WTC11 (cell line): Measurements from ENCODE around the gene CEACAM4. TPM values are rescaled to one million over a fixed set of nuclear protein-coding genes. Genes with fewer than 3 reads are reported as not detected.

ENCODE experiments used
- ATAC-seq: fragments of 200-7000 bp; cut with Tn5 transposase; 2 replicates; pipeline ENCODE4 v1.10.0; 2021; ENCODE audit warnings: mild to moderate bottlenecking, moderate library complexity
- CTCF ChIA-PET: fragments of 300-600 bp; sonication (Branson Sonifier 250); formaldehyde crosslinking; loops from one replicate; lab custom pipeline; 2021; ENCODE audit warnings: antibody characterized with exemption; lab: Charles Lee
- POLR2A ChIA-PET: fragments of 350-600 bp; sonication (Branson Sonifier 250); formaldehyde crosslinking; loops from one replicate; lab custom pipeline; 2021; ENCODE audit warnings: antibody characterized with exemption; lab: Charles Lee
- DNase-seq: peaks from one replicate; pipeline ENCODE4 v3.0.0; 2021; ENCODE audit warnings: low spot score
- H3K27ac Mint-ChIP-seq: 2 replicates; pipeline ENCODE4 v1.8.0; 2021; ENCODE audit warnings: mixed read lengths
- H3K27me3 Mint-ChIP-seq: 2 replicates; pipeline ENCODE4 v1.8.0; 2021; ENCODE audit warnings: low read depth, mild to moderate bottlenecking, moderate library complexity, mixed read lengths
- H3K36me3 Mint-ChIP-seq: 2 replicates; pipeline ENCODE4 v1.8.0; 2021; ENCODE audit warnings: mixed read lengths
- H3K4me1 Mint-ChIP-seq: 2 replicates; pipeline ENCODE4 v1.8.0; 2022; ENCODE audit warnings: mixed read lengths
- H3K4me3 Mint-ChIP-seq: 2 replicates; pipeline ENCODE4 v1.8.0; 2021; ENCODE audit warnings: mild to moderate bottlenecking, moderate library complexity, mixed read lengths
- H3K9me3 Mint-ChIP-seq: 2 replicates; pipeline ENCODE4 v1.8.0; 2021; ENCODE audit warnings: mixed read lengths
- AFF4 ChIP-seq: sonication (generic); formaldehyde crosslinking; IDR thresholded peaks from 2 replicates; pipeline ENCODE4 v1.8.1; 2023; ENCODE audit warnings: mild to moderate bottlenecking, missing genetic modification reagents, borderline replicate concordance
- E2F4 ChIP-seq: sonication (generic); formaldehyde crosslinking; IDR thresholded peaks from 2 replicates; pipeline ENCODE4 v1.8.1; 2022; ENCODE audit warnings: low read depth, mild to moderate bottlenecking, moderate library complexity, missing genetic modification reagents, borderline replicate concordance
- ERG ChIP-seq: fragments of 250-450 bp; sonication (Bioruptor Pico); IDR thresholded peaks from 2 replicates; pipeline ENCODE4 v1.8.0; 2021; ENCODE audit warnings: mild to moderate bottlenecking
- FOXJ3 ChIP-seq: sonication (generic); formaldehyde crosslinking; IDR thresholded peaks from 2 replicates; pipeline ENCODE4 v1.9.0; 2021; ENCODE audit warnings: missing genetic modification reagents, mild to moderate bottlenecking, borderline replicate concordance
- MAX ChIP-seq: sonication (generic); formaldehyde crosslinking; IDR thresholded peaks from 2 replicates; pipeline ENCODE4 v1.8.0; 2022; ENCODE audit warnings: mild to moderate bottlenecking, missing genetic modification reagents
- MLX ChIP-seq: sonication (generic); formaldehyde crosslinking; IDR thresholded peaks from 2 replicates; pipeline ENCODE4 v1.8.1; 2023; ENCODE audit warnings: mild to moderate bottlenecking, missing genetic modification reagents, moderate library complexity
- NFATC4 ChIP-seq: fragments of 250-450 bp; sonication (Bioruptor Pico); IDR thresholded peaks from 2 replicates; pipeline ENCODE4 v1.9.0; 2021; ENCODE audit warnings: mild to moderate bottlenecking
- NFE2L1 ChIP-seq: sonication (generic); formaldehyde crosslinking; IDR thresholded peaks from 2 replicates; pipeline ENCODE4 v1.8.1; 2023; ENCODE audit warnings: missing genetic modification reagents
- PRRX2 ChIP-seq: fragments of 250-450 bp; sonication (Bioruptor Pico); IDR thresholded peaks from 2 replicates; pipeline ENCODE4 v1.8.0; 2021; ENCODE audit warnings: mild to moderate bottlenecking
- RORB ChIP-seq: fragments of 250-450 bp; sonication (Bioruptor Pico); IDR thresholded peaks from 2 replicates; pipeline ENCODE4 v1.9.0; 2021; ENCODE audit warnings: mild to moderate bottlenecking
- SOX15 ChIP-seq: fragments of 250-450 bp; sonication (Bioruptor Pico); IDR thresholded peaks from 2 replicates; pipeline ENCODE4 v1.9.0; 2021; ENCODE audit warnings: mild to moderate bottlenecking
- TEAD1 ChIP-seq: sonication (generic); formaldehyde crosslinking; IDR thresholded peaks from 2 replicates; pipeline ENCODE4 v1.8.0; 2022; ENCODE audit warnings: mild to moderate bottlenecking, missing genetic modification reagents
- TEAD4 ChIP-seq: sonication (generic); formaldehyde crosslinking; IDR thresholded peaks from 2 replicates; pipeline ENCODE4 v1.8.0; 2022; ENCODE audit warnings: mild to moderate bottlenecking, missing genetic modification reagents
- ZBTB43 ChIP-seq: sonication (generic); formaldehyde crosslinking; IDR thresholded peaks from 2 replicates; pipeline ENCODE4 v1.8.1; 2023; ENCODE audit warnings: mild to moderate bottlenecking, missing genetic modification reagents
- ZNF232 ChIP-seq: sonication (generic); formaldehyde crosslinking; IDR thresholded peaks from 2 replicates; pipeline ENCODE4 v1.8.0; 2022; ENCODE audit warnings: mild to moderate bottlenecking, missing genetic modification reagents
- ZNF317 ChIP-seq: sonication (generic); formaldehyde crosslinking; IDR thresholded peaks from 2 replicates; pipeline ENCODE4 v1.8.1; 2023; ENCODE audit warnings: low read depth, mild to moderate bottlenecking, moderate library complexity, missing genetic modification reagents, borderline replicate concordance
- ZNF512 ChIP-seq: sonication (generic); formaldehyde crosslinking; IDR thresholded peaks from 2 replicates; pipeline ENCODE4 v1.8.1; 2022; ENCODE audit warnings: missing genetic modification reagents, borderline replicate concordance
- total RNA-seq: library from RNA; stranded (reverse); gene quantifications from 3 replicates; pipeline ENCODE4 v1.2.3, GENCODE V29; 2021
- TF ChIP-seq, protein P1 (sequence below): sonication (generic); formaldehyde crosslinking; IDR thresholded peaks from 2 replicates; pipeline ENCODE4 v1.8.0; 2022; ENCODE audit warnings: mild to moderate bottlenecking, missing genetic modification reagents

Gene CEACAM4
- total RNA-seq, 1 experiment from 2014 or later = not detected

- TF ChIP-seq PRRX2 (CRISPR knock-in tag) = no peak
- TF ChIP-seq, all 79 proteins: peak for 0
Observed at GRCh38 chr19:41589371-41589770, 37.5 kb downstream of the CEACAM4 start (continued).

DNA sequence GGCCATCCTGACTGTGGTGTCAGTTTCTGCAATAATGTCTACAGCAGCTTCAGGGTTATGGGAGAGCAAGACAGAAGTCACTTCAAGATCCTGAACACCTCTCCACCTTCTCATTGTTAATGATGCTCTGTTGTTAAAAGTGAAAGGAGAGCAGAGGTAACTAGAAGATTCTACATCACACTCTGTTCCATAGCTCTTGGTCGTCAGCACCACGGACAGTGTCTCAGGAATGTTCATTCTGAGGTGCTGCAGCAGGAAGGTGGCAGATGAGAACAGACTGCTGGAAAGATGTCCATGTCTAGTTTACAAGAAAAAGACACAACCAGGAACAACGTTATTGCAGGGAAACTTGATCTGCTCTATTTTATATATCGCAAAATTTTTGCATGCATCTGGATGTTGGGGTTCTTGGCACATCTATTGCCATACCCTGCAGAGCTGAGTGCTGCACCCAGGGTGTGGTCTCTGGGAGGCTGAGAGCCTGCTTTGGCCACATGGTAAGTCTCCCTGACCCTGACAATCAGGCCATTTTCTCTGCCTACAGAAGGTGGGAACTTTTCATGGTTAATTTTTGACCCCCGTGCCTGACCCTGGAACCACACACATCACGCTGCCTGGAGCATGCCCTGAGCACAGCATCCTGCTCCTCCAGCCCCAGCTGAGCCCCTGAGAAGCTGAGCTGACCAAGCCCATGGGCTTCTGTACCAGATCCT lies 38.2 kb downstream of the CEACAM4 start:
- CTCF ChIA-PET = interaction anchor here (0.6 to 1.0 kb wide), 4 partner anchors 18 to 118 kb away, joined by 3 to 6 read pairs (median 4); no protein-coding TSS in a partner anchor
- Mint-ChIP-seq H3K27me3 (peaks cover 61% of the 10 kb centered on the region), H3K4me3 (no peak overlapping the region), H3K4me1 (no peaks in the 10 kb centered on the region), H3K9me3 (peaks cover 25% of the 10 kb centered on the region), H3K36me3 (peaks cover 3% of the 10 kb centered on the region; the same call in 1 of the 2 replicates), H3K27ac (no peak overlapping the region)
- DNase-seq (peak; percentile 69), ATAC-seq (peak; percentile 36; the same call in 1 of the 2 replicates)
- POLR2A ChIA-PET = interaction anchor here (0.5 kb wide), 1 partner anchor 311 kb away, joined by 3 read pairs; no protein-coding TSS in a partner anchor
- TF ChIP-seq NFATC4 = no peak
- TF ChIP-seq ZNF232 (CRISPR knock-in tag) = no peak
- TF ChIP-seq E2F4 (CRISPR knock-in tag) = no peak
- TF ChIP-seq NFE2L1 (CRISPR knock-in tag) = no peak
- no peak for TF ChIP-seq SOX15 (CRISPR knock-in tag)
- TF ChIP-seq TEAD1 (CRISPR knock-in tag) = peak; percentile 34; the same call in 1 of the 2 replicates
- no peak for TF ChIP-seq RORB (CRISPR knock-in tag)
- TF ChIP-seq, protein P1, sequence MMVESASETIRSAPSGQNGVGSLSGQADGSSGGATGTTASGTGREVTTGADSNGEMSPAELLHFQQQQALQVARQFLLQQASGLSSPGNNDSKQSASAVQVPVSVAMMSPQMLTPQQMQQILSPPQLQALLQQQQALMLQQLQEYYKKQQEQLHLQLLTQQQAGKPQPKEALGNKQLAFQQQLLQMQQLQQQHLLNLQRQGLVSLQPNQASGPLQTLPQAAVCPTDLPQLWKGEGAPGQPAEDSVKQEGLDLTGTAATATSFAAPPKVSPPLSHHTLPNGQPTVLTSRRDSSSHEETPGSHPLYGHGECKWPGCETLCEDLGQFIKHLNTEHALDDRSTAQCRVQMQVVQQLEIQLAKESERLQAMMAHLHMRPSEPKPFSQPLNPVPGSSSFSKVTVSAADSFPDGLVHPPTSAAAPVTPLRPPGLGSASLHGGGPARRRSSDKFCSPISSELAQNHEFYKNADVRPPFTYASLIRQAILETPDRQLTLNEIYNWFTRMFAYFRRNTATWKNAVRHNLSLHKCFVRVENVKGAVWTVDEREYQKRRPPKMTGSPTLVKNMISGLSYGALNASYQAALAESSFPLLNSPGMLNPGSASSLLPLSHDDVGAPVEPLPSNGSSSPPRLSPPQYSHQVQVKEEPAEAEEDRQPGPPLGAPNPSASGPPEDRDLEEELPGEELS (CRISPR knock-in tag) = peak; percentile 72; the same call in 1 of the 2 replicates
- no peak for TF ChIP-seq ZNF317 (CRISPR knock-in tag)
- TF ChIP-seq ZNF512 (CRISPR knock-in tag) = no peak
- TF ChIP-seq ERG (CRISPR knock-in tag) = no peak
- no peak for TF ChIP-seq MLX
- no peak for TF ChIP-seq MAX (CRISPR knock-in tag)
- no peak for TF ChIP-seq AFF4
- TF ChIP-seq ZBTB43 (CRISPR knock-in tag) = no peak
- TF ChIP-seq TEAD4 (CRISPR knock-in tag) = peak; percentile 89; the same call in 1 of the 2 replicates
- no peak for TF ChIP-seq FOXJ3 (CRISPR knock-in tag)
